ENCODE data around the gene FAT4. TPM values are rescaled to one million over a fixed set of nuclear protein-coding genes. Genes with fewer than 3 reads are reported as not detected.
A peak's percentile ranks its signal among the peaks of the same experiment; 100 is the strongest.

FAT4 gene
- total and polyA plus RNA-seq, 2 donors = 5.2 to 118 TPM

DNA sequence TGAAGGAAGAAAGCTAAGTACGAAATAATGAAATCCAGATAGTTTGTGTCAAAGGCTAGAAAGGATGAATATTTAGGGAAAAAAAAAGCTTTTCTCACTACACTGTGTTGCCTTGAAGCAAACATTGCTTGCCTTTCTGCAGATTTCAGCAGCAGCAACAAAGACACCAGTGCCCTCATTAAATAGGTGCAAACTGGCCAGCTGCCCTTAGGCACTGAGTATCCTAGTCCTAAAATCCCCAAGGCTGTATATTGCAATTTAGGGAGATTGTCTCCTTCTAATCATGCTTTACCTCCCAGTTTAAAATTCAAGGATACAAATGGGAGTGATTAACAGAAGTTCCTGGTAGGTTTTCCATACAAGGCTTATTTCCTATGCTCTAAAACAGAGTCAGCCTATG, 8.6 kb upstream of the FAT4 start:
- no peak for DNase-seq (ENCODE audit: extremely low spot score)
- Histone ChIP-seq H3K4me3 (ENCODE audit: low read depth, low read length) (no peak overlapping the region), H3K36me3 (ENCODE audit: insufficient read depth) (no peaks in the 10 kb centered on the region), H3K27ac (ENCODE audit: low read depth) (no peak overlapping the region), H3K4me1 (ENCODE audit: insufficient read depth) (no peaks in the 10 kb centered on the region)
- 94% methylated on average over 1 of the region's 1 CpG for WGBS

- Histone ChIP-seq H3K4me3 (ENCODE audit: low read depth, low read length) (no peak overlapping the region), H3K36me3 (ENCODE audit: insufficient read depth) (no peaks in the 10 kb centered on the region), H3K4me1 (ENCODE audit: insufficient read depth) (no peaks in the 10 kb centered on the region)
These were observed 8.2 kb upstream of the FAT4 start for GRCh38 chr4:125306533-125306932.

GRCh38 chr4:125311503-125311902, 3.3 kb upstream of the FAT4 start:
- H3K27ac ChIP-seq (ENCODE audit: low read depth) = no peak overlapping the region
- WGBS = 81% methylated on average over 2 of the region's 2 CpGs
- no peak for DNase-seq (ENCODE audit: extremely low spot score)
- no peak overlapping the region for H3K4me3 ChIP-seq (ENCODE audit: low read depth, low read length)
- H3K36me3 ChIP-seq (ENCODE audit: insufficient read depth) = no peaks in the 10 kb centered on the region
- no peaks in the 10 kb centered on the region for H3K4me1 ChIP-seq (ENCODE audit: insufficient read depth)

More at GRCh38 chr4:125306533-125306932, 8.2 kb upstream of the FAT4 start:
- no peak overlapping the region for H3K27ac ChIP-seq (ENCODE audit: low read depth)
- no peak for DNase-seq (ENCODE audit: extremely low spot score)

- 2% methylated on average over 7 of the region's 7 CpGs for WGBS
- peak; percentile 89 for DNase-seq (ENCODE audit: extremely low spot score)
- Histone ChIP-seq H3K27ac (ENCODE audit: low read depth) (no peak overlapping the region), H3K4me1 (ENCODE audit: insufficient read depth) (no peaks in the 10 kb centered on the region), H3K4me3 (ENCODE audit: low read depth, low read length) (no peak overlapping the region), H3K36me3 (ENCODE audit: insufficient read depth) (no peaks in the 10 kb centered on the region)
These were observed 1.3 kb upstream of the FAT4 start for GRCh38 chr4:125313497-125313896.

GRCh38 chr4:125313989-125314667, 627 bp upstream of the FAT4 start:
- Histone ChIP-seq H3K27ac (ENCODE audit: low read depth) (peak overlapping the region; percentile 16), H3K4me3 (ENCODE audit: low read depth, low read length) (peak overlapping the region; percentile 84), H3K36me3 (ENCODE audit: insufficient read depth) (no peaks in the 10 kb centered on the region), H3K4me1 (ENCODE audit: insufficient read depth) (no peaks in the 10 kb centered on the region)
- DNase-seq (ENCODE audit: extremely low spot score) = no peak
- 13% methylated on average over 7 of the region's 7 CpGs for WGBS

GRCh38 chr4:125315576-125316400, 1.0 kb downstream of the FAT4 start:
- H3K36me3 ChIP-seq (ENCODE audit: insufficient read depth) = no peaks in the 10 kb centered on the region
- no peaks in the 10 kb centered on the region for H3K4me1 ChIP-seq (ENCODE audit: insufficient read depth)
- WGBS = under 1% methylated on average over 51 of the region's 51 CpGs
- DNase-seq (ENCODE audit: extremely low spot score) = no peak
- H3K4me3 ChIP-seq (ENCODE audit: low read depth, low read length) = peak overlapping the region; percentile 84
- H3K27ac ChIP-seq (ENCODE audit: low read depth) = peak overlapping the region; percentile 91

GRCh38 chr4:125316401-125316790, 1.6 kb downstream of the FAT4 start:
- no peak for DNase-seq (ENCODE audit: extremely low spot score)
- H3K36me3 ChIP-seq (ENCODE audit: insufficient read depth) = no peaks in the 10 kb centered on the region
- WGBS = under 1% methylated on average over 25 of the region's 25 CpGs
- peak overlapping the region; percentile 84 for H3K4me3 ChIP-seq (ENCODE audit: low read depth, low read length)
- H3K4me1 ChIP-seq (ENCODE audit: insufficient read depth) = no peaks in the 10 kb centered on the region
- H3K27ac ChIP-seq (ENCODE audit: low read depth) = no peak overlapping the region

DNA sequence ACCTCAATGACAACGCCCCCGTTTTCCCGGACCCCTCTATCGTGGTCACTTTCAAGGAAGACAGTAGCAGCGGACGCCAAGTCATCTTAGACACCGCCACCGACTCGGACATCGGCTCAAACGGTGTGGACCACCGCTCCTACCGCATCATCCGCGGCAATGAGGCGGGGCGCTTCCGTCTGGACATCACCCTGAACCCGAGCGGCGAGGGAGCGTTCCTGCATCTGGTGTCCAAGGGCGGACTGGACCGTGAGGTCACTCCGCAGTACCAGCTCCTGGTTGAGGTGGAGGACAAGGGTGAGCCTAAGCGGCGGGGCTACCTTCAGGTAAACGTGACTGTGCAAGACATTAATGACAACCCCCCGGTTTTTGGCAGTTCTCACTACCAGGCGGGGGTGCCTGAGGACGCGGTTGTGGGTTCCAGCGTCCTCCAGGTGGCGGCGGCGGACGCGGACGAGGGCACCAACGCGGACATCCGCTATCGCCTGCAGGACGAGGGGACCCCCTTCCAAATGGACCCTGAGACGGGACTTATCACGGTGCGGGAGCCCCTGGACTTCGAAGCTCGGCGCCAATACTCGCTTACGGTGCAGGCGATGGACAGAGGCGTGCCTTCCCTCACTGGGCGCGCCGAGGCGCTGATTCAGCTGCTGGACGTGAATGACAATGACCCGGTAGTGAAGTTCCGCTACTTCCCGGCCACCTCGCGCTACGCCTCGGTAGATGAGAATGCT, 2.2 kb downstream of the FAT4 start:
- DNase-seq (ENCODE audit: extremely low spot score) = no peak
- no peak overlapping the region for H3K27ac ChIP-seq (ENCODE audit: low read depth)
- peak overlapping the region; percentile 84 for H3K4me3 ChIP-seq (ENCODE audit: low read depth, low read length)
- 1% methylated on average over 66 of the region's 66 CpGs for WGBS
- no peaks in the 10 kb centered on the region for H3K4me1 ChIP-seq (ENCODE audit: insufficient read depth)
- no peaks in the 10 kb centered on the region for H3K36me3 ChIP-seq (ENCODE audit: insufficient read depth)

- peak overlapping the region; percentile 84 for H3K4me3 ChIP-seq (ENCODE audit: low read depth, low read length)
- H3K4me1 ChIP-seq (ENCODE audit: insufficient read depth) = no peaks in the 10 kb centered on the region
- H3K27ac ChIP-seq (ENCODE audit: low read depth) = no peak overlapping the region
- WGBS = 4% methylated on average over 23 of the region's 23 CpGs
- DNase-seq (ENCODE audit: extremely low spot score) = no peak
- H3K36me3 ChIP-seq (ENCODE audit: insufficient read depth) = no peaks in the 10 kb centered on the region
These were observed 2.7 kb downstream of the FAT4 start for GRCh38 chr4:125317525-125317877.

GRCh38 chr4:125319311-125319710, 4.6 kb downstream of the FAT4 start:
- DNase-seq (ENCODE audit: extremely low spot score) = no peak
- Histone ChIP-seq H3K4me3 (ENCODE audit: low read depth, low read length) (no peak overlapping the region), H3K36me3 (ENCODE audit: insufficient read depth) (no peaks in the 10 kb centered on the region), H3K27ac (ENCODE audit: low read depth) (no peak overlapping the region), H3K4me1 (ENCODE audit: insufficient read depth) (no peaks in the 10 kb centered on the region)
- 55% methylated on average over 2 of the region's 2 CpGs for WGBS

DNA sequence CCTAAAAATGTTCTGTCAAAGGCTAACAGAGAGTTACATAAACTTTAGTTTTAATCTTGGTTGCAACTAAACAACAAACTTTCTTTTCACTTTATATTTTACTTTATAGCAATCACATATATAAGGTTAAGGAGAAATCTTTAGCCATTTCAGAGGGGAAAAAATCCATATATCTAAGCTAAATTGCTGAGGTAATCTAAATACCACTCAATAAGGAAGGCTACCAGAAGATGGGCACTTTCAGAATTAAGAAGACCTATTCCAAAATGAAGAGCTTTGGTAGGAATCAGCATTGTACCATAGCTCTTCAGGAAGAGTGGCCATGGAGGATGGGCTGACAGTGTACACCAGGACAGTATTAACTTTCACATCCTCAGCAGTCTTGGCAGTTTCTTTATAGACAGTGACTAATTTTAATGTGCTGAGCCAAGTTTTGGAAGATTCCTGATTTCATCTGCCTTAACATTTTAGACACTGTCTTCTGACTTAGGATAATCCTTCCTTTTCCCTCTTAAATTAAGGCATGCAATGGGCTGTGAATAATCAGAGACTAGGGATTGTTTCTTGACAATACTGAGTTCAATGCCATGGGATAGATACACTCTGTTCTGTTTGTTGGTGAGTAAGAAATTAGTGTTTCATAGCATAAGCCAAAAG, 7.1 kb downstream of the FAT4 start:
- Histone ChIP-seq H3K4me1 (ENCODE audit: insufficient read depth) (no peaks in the 10 kb centered on the region), H3K27ac (ENCODE audit: low read depth) (no peak overlapping the region), H3K36me3 (ENCODE audit: insufficient read depth) (no peaks in the 10 kb centered on the region), H3K4me3 (ENCODE audit: low read depth, low read length) (no peak overlapping the region)
- no peak for DNase-seq (ENCODE audit: extremely low spot score)

DNA sequence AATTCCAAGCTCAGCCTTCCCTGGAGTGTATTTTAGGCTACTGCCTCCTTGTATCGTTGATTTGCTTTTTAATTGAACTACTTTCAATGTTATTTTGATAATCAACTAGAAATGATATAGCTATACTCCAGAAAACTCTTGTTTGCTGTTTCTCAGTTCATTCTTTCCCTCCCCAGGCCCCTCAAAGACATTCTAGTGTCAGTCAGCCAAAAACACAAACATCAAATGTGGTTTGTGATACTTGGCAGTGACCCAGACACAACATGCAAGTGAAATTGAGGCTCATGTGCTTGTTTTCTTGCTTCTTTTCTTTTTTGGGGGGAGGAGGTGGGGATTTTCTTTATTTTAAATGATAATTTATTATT, 7.6 kb downstream of the FAT4 start:
- Histone ChIP-seq H3K4me3 (ENCODE audit: low read depth, low read length) (no peak overlapping the region), H3K36me3 (ENCODE audit: insufficient read depth) (no peaks in the 10 kb centered on the region), H3K4me1 (ENCODE audit: insufficient read depth) (no peaks in the 10 kb centered on the region), H3K27ac (ENCODE audit: low read depth) (no peak overlapping the region)
- no peak for DNase-seq (ENCODE audit: extremely low spot score)
- WGBS = 20% methylated on average over 1 of the region's 1 CpG

DNA sequence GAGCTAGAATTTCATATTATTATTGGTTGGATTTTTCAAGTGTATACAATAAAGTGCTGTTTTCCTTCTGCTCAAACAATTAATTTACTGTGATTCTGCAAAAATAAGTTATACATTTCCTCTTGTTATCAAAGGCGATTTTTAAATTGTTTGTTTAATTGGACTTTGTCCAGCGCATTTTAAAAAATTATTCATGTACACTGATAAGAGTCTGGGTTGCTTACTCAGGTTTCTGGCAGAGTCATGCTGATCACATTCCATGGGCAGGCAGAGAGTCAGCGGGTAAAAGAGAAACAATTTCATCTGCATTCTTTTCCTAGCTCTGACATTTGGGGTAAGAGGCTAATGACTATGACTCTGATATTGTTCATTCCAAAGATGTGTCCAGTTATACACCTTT, 8.9 kb downstream of the FAT4 start:
- no peak for DNase-seq (ENCODE audit: extremely low spot score)
- Histone ChIP-seq H3K36me3 (ENCODE audit: insufficient read depth) (no peaks in the 10 kb centered on the region), H3K27ac (ENCODE audit: low read depth) (no peak overlapping the region), H3K4me3 (ENCODE audit: low read depth, low read length) (no peak overlapping the region), H3K4me1 (ENCODE audit: insufficient read depth) (no peaks in the 10 kb centered on the region)
- WGBS = 18% methylated on average over 3 of the region's 3 CpGs

Data from urinary bladder (tissue), 4 donors.